Stimulated activated CD8-positive, alpha-beta memory T cell treated with anti-CD3 and anti-CD28 coated beads, Interleukin-15, amount 100 ng/mL, for 48 hours (primary cell): Measurements from ENCODE around the gene MEIS2.

ENCODE experiments used
- DNase-seq, 2 donors: peaks; one replicate each; pipeline ENCODE4 v3.0.0-alpha.2; 2020; ENCODE audit warnings: low read depth in 2 of 2

MEIS2 gene

GRCh38 chr15:37098468-37099318 lies 1.7 kb downstream of the MEIS2 start:
- DNase-seq: no peak

- DNase-seq: no peak
Observed at GRCh38 chr15:37097144-37097919, 3.0 kb downstream of the MEIS2 start.

- no peak for DNase-seq
Observed at GRCh38 chr15:37096558-37097143, 3.7 kb downstream of the MEIS2 start.

- no peak for DNase-seq
Observed at GRCh38 chr15:37095770-37096557, 4.4 kb downstream of the MEIS2 start.

- no peak for DNase-seq
Observed at GRCh38 chr15:37094915-37095711, 5.2 kb downstream of the MEIS2 start.

- DNase-seq: no peak
Observed at GRCh38 chr15:37094333-37094914, 5.9 kb downstream of the MEIS2 start.

- DNase-seq: no peak
Observed at GRCh38 chr15:37093480-37094332, 6.6 kb downstream of the MEIS2 start.

- DNase-seq: no peak
Observed at GRCh38 chr15:37090543-37091175, 9.7 kb downstream of the MEIS2 start.

- no peak for DNase-seq
Observed at GRCh38 chr15:37088436-37088835, 11.9 kb downstream of the MEIS2 start.

GRCh38 chr15:37087131-37087588 lies 13.2 kb downstream of the MEIS2 start:
- DNase-seq: no peak

- no peak for DNase-seq
Observed at GRCh38 chr15:37086521-37086920, 13.8 kb downstream of the MEIS2 start.

- DNase-seq: no peak
Observed at GRCh38 chr15:37086120-37086519, 14.2 kb downstream of the MEIS2 start.

GRCh38 chr15:37084602-37085001 lies 15.7 kb downstream of the MEIS2 start:
- DNase-seq: no peak

GRCh38 chr15:37083610-37084009 lies 16.7 kb downstream of the MEIS2 start:
- no peak for DNase-seq

GRCh38 chr15:37081983-37082382 lies 18.4 kb downstream of the MEIS2 start:
- DNase-seq: no peak

GRCh38 chr15:37080261-37080921 lies 20.0 kb downstream of the MEIS2 start:
- DNase-seq: no peak

GRCh38 chr15:37079726-37080125 lies 20.6 kb downstream of the MEIS2 start:
- DNase-seq: no peak

GRCh38 chr15:37078566-37078965 lies 21.8 kb downstream of the MEIS2 start:
- no peak for DNase-seq
